Measurements from ENCODE around the gene KCNF1.

Gene KCNF1

GRCh38 chr2:10941383-10941782 lies 29.6 kb downstream of the KCNF1 start:
- Histone ChIP-seq H2BK12ac (ENCODE audit: low read length) (no peak overlapping the region), H4K91ac (ENCODE audit: low read depth, low read length, poor library complexity) (no peak overlapping the region), H3K23ac (ENCODE audit: low read depth, low read length, poor library complexity) (no peak overlapping the region), H2AFZ (ENCODE audit: low read length) (no peak overlapping the region), H3K79me1 (ENCODE audit: low read depth, low read length) (no peaks in the 10 kb centered on the region), H2AK5ac (ENCODE audit: low read depth, low read length) (no peak overlapping the region), H2BK15ac (ENCODE audit: low read length) (no peak overlapping the region), H3K27ac (replicated peaks; ENCODE audit: low read length) (no peak overlapping the region), H2BK5ac (ENCODE audit: low read length) (no peak overlapping the region), H3K4me2 (ENCODE audit: insufficient read depth, low read length, poor library complexity, severe bottlenecking) (no peak overlapping the region), H3K27me3 (ENCODE audit: control insufficient read depth in 3 of 3, insufficient read depth in 3 of 3, low read depth in 1 of 3, low read length in 3 of 3) (peaks cover 0 to 14% (median 0%) of the 10 kb centered on the region in 3 experiments), H3K4me3 (ENCODE audit: low read length in 2 of 2) (no peak overlapping the region), H3K9ac (ENCODE audit: low read depth, low read length, poor library complexity) (no peak overlapping the region), H4K8ac (ENCODE audit: low read depth, low read length) (no peak overlapping the region), H3K18ac (ENCODE audit: low read length) (no peak overlapping the region), H2BK120ac (ENCODE audit: low read depth, low read length) (no peak overlapping the region), H3K36me3 (replicated peaks in 1 of 2; ENCODE audit: control insufficient read depth in 2 of 2, insufficient read depth in 2 of 2, low read length in 2 of 2) (no peaks in the 10 kb centered on the region), H3K4me1 (ENCODE audit: control insufficient read depth in 2 of 2, insufficient read depth in 1 of 2, low read depth in 1 of 2, low read length in 2 of 2) (peaks cover 0 to 3% of the 10 kb centered on the region in 2 donors), H3K14ac (ENCODE audit: low read length) (no peak overlapping the region), H3K9me3 (replicated peaks in 1 of 2; ENCODE audit: control insufficient read depth in 2 of 2, insufficient read depth in 1 of 2, low read depth in 1 of 2, low read length in 2 of 2) (peaks cover 4 to 18% of the 10 kb centered on the region in 2 donors), H3K4ac (ENCODE audit: low read length) (no peak overlapping the region)
- no peak for DNase-seq (ENCODE audit: low spot score)
- no CpG with 5 or more reads among the region's 3 CpGs for WGBS, 2 donors (ENCODE audit: extremely low coverage in 2 of 2, insufficient read length in 2 of 2, insufficient replicate concordance in 1 of 2)

GRCh38 chr2:10944799-10945198 lies 33.1 kb downstream of the KCNF1 start:
- H2AK5ac ChIP-seq (ENCODE audit: low read depth, low read length), result no peak overlapping the region
- WGBS, 2 donors (ENCODE audit: extremely low coverage in 2 of 2, insufficient read length in 2 of 2, insufficient replicate concordance in 1 of 2), result no CpG with 5 or more reads among the region's 5 CpGs

GRCh38 chr2:10946394-10946793 lies 34.7 kb downstream of the KCNF1 start:
- no peak overlapping the region for H2AFZ ChIP-seq (ENCODE audit: low read length)
- H2BK120ac ChIP-seq (ENCODE audit: low read depth, low read length), result no peak overlapping the region
- H3K9me3 ChIP-seq (replicated peaks in 1 of 2; ENCODE audit: control insufficient read depth in 2 of 2, insufficient read depth in 1 of 2, low read depth in 1 of 2, low read length in 2 of 2), result peaks cover 0 to 2% of the 10 kb centered on the region in 2 donors
- no peak overlapping the region for H2BK12ac ChIP-seq (ENCODE audit: low read length)
- no peak overlapping the region for H2BK15ac ChIP-seq (ENCODE audit: low read length)
- H2AK5ac ChIP-seq (ENCODE audit: low read depth, low read length), result peak overlapping the region; percentile 15
- no peak overlapping the region for H3K4me3 ChIP-seq (ENCODE audit: low read length in 2 of 2)
- H3K79me1 ChIP-seq (ENCODE audit: low read depth, low read length), result no peaks in the 10 kb centered on the region
- DNase-seq (ENCODE audit: low spot score), result no peak
- no CpG with 5 or more reads among the region's 6 CpGs for WGBS, 2 donors (ENCODE audit: extremely low coverage in 2 of 2, insufficient read length in 2 of 2, insufficient replicate concordance in 1 of 2)
- no peak overlapping the region for H3K4ac ChIP-seq (ENCODE audit: low read length)
- H3K14ac ChIP-seq (ENCODE audit: low read length), result no peak overlapping the region
- H4K8ac ChIP-seq (ENCODE audit: low read depth, low read length), result no peak overlapping the region
- no peaks in the 10 kb centered on the region for H3K4me1 ChIP-seq (ENCODE audit: control insufficient read depth in 2 of 2, insufficient read depth in 1 of 2, low read depth in 1 of 2, low read length in 2 of 2)
- H3K4me2 ChIP-seq (ENCODE audit: insufficient read depth, low read length, poor library complexity, severe bottlenecking), result no peak overlapping the region
- H3K18ac ChIP-seq (ENCODE audit: low read length), result peak overlapping the region; percentile 65
- no peaks in the 10 kb centered on the region for H3K36me3 ChIP-seq (replicated peaks in 1 of 2; ENCODE audit: control insufficient read depth in 2 of 2, insufficient read depth in 2 of 2, low read length in 2 of 2)
- H4K91ac ChIP-seq (ENCODE audit: low read depth, low read length, poor library complexity), result no peak overlapping the region
- peaks cover 0 to 7% (median 0%) of the 10 kb centered on the region in 3 experiments for H3K27me3 ChIP-seq (ENCODE audit: control insufficient read depth in 3 of 3, insufficient read depth in 3 of 3, low read depth in 1 of 3, low read length in 3 of 3)
- H3K23ac ChIP-seq (ENCODE audit: low read depth, low read length, poor library complexity), result no peak overlapping the region
- H3K9ac ChIP-seq (ENCODE audit: low read depth, low read length, poor library complexity), result no peak overlapping the region
- H3K27ac ChIP-seq (replicated peaks; ENCODE audit: low read length), result no peak overlapping the region
- no peak overlapping the region for H2BK5ac ChIP-seq (ENCODE audit: low read length)

More at GRCh38 chr2:10944799-10945198, 33.1 kb downstream of the KCNF1 start:
- no peak overlapping the region for H3K27ac ChIP-seq (replicated peaks; ENCODE audit: low read length)
- H2BK12ac ChIP-seq (ENCODE audit: low read length), result no peak overlapping the region
- H3K4me1 ChIP-seq (ENCODE audit: control insufficient read depth in 2 of 2, insufficient read depth in 1 of 2, low read depth in 1 of 2, low read length in 2 of 2), result no peaks in the 10 kb centered on the region
- H3K9ac ChIP-seq (ENCODE audit: low read depth, low read length, poor library complexity), result no peak overlapping the region
- H3K18ac ChIP-seq (ENCODE audit: low read length), result peak overlapping the region; percentile 25
- H3K4ac ChIP-seq (ENCODE audit: low read length), result no peak overlapping the region
- no peak overlapping the region for H2AFZ ChIP-seq (ENCODE audit: low read length)
- no peak overlapping the region for H2BK15ac ChIP-seq (ENCODE audit: low read length)
- H3K14ac ChIP-seq (ENCODE audit: low read length), result no peak overlapping the region
- no peak overlapping the region for H3K23ac ChIP-seq (ENCODE audit: low read depth, low read length, poor library complexity)
- no peak overlapping the region for H3K4me3 ChIP-seq (ENCODE audit: low read length in 2 of 2)
- no peaks in the 10 kb centered on the region for H3K79me1 ChIP-seq (ENCODE audit: low read depth, low read length)
- H4K8ac ChIP-seq (ENCODE audit: low read depth, low read length), result no peak overlapping the region
- H3K36me3 ChIP-seq (replicated peaks in 1 of 2; ENCODE audit: control insufficient read depth in 2 of 2, insufficient read depth in 2 of 2, low read length in 2 of 2), result no peaks in the 10 kb centered on the region
- no peak for DNase-seq (ENCODE audit: low spot score)
- no peak overlapping the region for H3K4me2 ChIP-seq (ENCODE audit: insufficient read depth, low read length, poor library complexity, severe bottlenecking)
- no peak overlapping the region for H4K91ac ChIP-seq (ENCODE audit: low read depth, low read length, poor library complexity)
- peaks cover 0 to 2% of the 10 kb centered on the region in 2 donors for H3K9me3 ChIP-seq (replicated peaks in 1 of 2; ENCODE audit: control insufficient read depth in 2 of 2, insufficient read depth in 1 of 2, low read depth in 1 of 2, low read length in 2 of 2)
- H3K27me3 ChIP-seq (ENCODE audit: control insufficient read depth in 3 of 3, insufficient read depth in 3 of 3, low read depth in 1 of 3, low read length in 3 of 3), result peaks cover 0 to 10% (median 0%) of the 10 kb centered on the region in 3 experiments
- H2BK5ac ChIP-seq (ENCODE audit: low read length), result no peak overlapping the region
- H2BK120ac ChIP-seq (ENCODE audit: low read depth, low read length), result no peak overlapping the region

- Histone ChIP-seq H3K9me3 (replicated peaks in 1 of 2; ENCODE audit: control insufficient read depth in 2 of 2, insufficient read depth in 1 of 2, low read depth in 1 of 2, low read length in 2 of 2) (peaks cover 0 to 2% of the 10 kb centered on the region in 2 donors), H3K27ac (replicated peaks; ENCODE audit: low read length) (no peak overlapping the region), H3K4me3 (ENCODE audit: low read length in 2 of 2) (no peak overlapping the region), H4K8ac (ENCODE audit: low read depth, low read length) (no peak overlapping the region), H2BK120ac (ENCODE audit: low read depth, low read length) (no peak overlapping the region), H2BK5ac (ENCODE audit: low read length) (no peak overlapping the region), H3K36me3 (replicated peaks in 1 of 2; ENCODE audit: control insufficient read depth in 2 of 2, insufficient read depth in 2 of 2, low read length in 2 of 2) (no peaks in the 10 kb centered on the region), H2AK5ac (ENCODE audit: low read depth, low read length) (no peak overlapping the region), H4K91ac (ENCODE audit: low read depth, low read length, poor library complexity) (no peak overlapping the region), H3K4me1 (ENCODE audit: control insufficient read depth in 2 of 2, insufficient read depth in 1 of 2, low read depth in 1 of 2, low read length in 2 of 2) (peaks cover 0 to 3% of the 10 kb centered on the region in 2 donors), H2BK15ac (ENCODE audit: low read length) (no peak overlapping the region), H2AFZ (ENCODE audit: low read length) (no peak overlapping the region), H3K27me3 (ENCODE audit: control insufficient read depth in 3 of 3, insufficient read depth in 3 of 3, low read depth in 1 of 3, low read length in 3 of 3) (peaks cover 0 to 7% (median 0%) of the 10 kb centered on the region in 3 experiments), H3K79me1 (ENCODE audit: low read depth, low read length) (no peaks in the 10 kb centered on the region), H2BK12ac (ENCODE audit: low read length) (no peak overlapping the region), H3K18ac (ENCODE audit: low read length) (peak overlapping the region; percentile 42), H3K23ac (ENCODE audit: low read depth, low read length, poor library complexity) (no peak overlapping the region), H3K14ac (ENCODE audit: low read length) (no peak overlapping the region), H3K4me2 (ENCODE audit: insufficient read depth, low read length, poor library complexity, severe bottlenecking) (no peak overlapping the region), H3K9ac (ENCODE audit: low read depth, low read length, poor library complexity) (no peak overlapping the region), H3K4ac (ENCODE audit: low read length) (no peak overlapping the region)
- no CpG with 5 or more reads among the region's 10 CpGs for WGBS, 2 donors (ENCODE audit: extremely low coverage in 2 of 2, insufficient read length in 2 of 2, insufficient replicate concordance in 1 of 2)
- no peak for DNase-seq (ENCODE audit: low spot score)
Observed at GRCh38 chr2:10947005-10947440, 35.3 kb downstream of the KCNF1 start.
